RWPE1 (cell line): ENCODE data around the gene PTPRK.

Experiments used
- CTCF ChIA-PET: fragments of 350-600 bp; sonication (Branson Sonifier 250); formaldehyde crosslinking; extraction: SDS; loops from one replicate; lab custom pipeline; 2021; lab: Yijun Ruan, JAX
- POLR2A ChIA-PET: fragments of 400-600 bp; formaldehyde crosslinking; extraction: SDS; loops from one replicate; lab custom pipeline; 2020; ENCODE audit warnings: antibody characterized with exemption; ENCODE audit not compliant: low non-redundant PET; lab: Yijun Ruan, JAX
- DNase-seq: peaks from one replicate; pipeline ENCODE4 v3.0.0; 2012; ENCODE audit warnings: low spot score
- H3K27ac ChIP-seq: fragments of 450-650 bp; 2 replicates; pipeline ENCODE4 v1.5.1; 2017
- TF ChIP-seq, protein P1 (sequence below): fragments of 450-650 bp; conservative IDR thresholded peaks from 2 replicates; pipeline ENCODE4 v1.5.1; 2017; ENCODE audit warnings: low read depth, mild to moderate bottlenecking

The PTPRK gene

DNA sequence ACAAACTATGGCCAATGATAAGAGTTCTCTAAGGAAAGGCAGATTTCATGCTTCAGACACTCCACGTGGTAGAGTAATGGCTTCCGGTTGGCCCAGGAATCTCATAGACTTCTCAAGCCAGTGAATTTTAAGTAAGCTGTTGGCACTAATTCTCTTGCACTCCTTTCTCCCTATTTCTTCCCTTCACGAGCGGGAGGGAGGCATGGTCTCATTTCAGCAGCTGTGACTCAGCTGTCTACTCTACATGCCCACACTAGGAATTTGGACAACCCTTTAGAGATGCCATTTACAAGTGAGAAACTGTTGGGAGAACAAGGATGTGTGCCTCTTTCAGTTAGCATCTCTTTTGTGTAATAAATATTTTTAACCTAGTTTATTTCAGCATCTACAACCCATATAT is 107.7 kb downstream of the PTPRK start:
- TF ChIP-seq, protein P1, sequence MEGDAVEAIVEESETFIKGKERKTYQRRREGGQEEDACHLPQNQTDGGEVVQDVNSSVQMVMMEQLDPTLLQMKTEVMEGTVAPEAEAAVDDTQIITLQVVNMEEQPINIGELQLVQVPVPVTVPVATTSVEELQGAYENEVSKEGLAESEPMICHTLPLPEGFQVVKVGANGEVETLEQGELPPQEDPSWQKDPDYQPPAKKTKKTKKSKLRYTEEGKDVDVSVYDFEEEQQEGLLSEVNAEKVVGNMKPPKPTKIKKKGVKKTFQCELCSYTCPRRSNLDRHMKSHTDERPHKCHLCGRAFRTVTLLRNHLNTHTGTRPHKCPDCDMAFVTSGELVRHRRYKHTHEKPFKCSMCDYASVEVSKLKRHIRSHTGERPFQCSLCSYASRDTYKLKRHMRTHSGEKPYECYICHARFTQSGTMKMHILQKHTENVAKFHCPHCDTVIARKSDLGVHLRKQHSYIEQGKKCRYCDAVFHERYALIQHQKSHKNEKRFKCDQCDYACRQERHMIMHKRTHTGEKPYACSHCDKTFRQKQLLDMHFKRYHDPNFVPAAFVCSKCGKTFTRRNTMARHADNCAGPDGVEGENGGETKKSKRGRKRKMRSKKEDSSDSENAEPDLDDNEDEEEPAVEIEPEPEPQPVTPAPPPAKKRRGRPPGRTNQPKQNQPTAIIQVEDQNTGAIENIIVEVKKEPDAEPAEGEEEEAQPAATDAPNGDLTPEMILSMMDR = no peak
- no peak overlapping the region for H3K27ac ChIP-seq
- POLR2A ChIA-PET = no interaction called here
- DNase-seq = no peak
- CTCF ChIA-PET = no interaction called here

DNA sequence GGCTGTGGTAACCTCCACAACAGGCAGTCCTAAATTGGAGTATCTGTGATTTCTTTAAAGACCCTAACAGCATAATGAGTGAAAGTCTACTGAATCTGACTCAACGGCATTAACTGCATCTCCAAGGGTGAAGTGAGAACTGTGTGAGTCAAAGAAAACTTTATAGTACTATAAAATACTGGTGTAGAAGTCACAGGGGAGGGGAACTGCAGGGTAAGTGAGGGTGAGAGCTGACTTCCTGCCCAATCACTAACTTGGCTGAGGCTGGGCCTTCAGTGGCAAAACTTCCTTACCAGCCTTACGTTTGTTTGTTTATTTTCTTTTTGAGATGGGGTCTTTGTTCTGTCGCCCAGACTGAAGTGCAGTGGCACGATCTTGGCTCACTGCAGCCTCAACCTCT is 109.8 kb downstream of the PTPRK start:
- H3K27ac ChIP-seq = no peak overlapping the region
- no peak for DNase-seq
- TF ChIP-seq, protein P1 = no peak
- CTCF ChIA-PET = no interaction called here
- POLR2A ChIA-PET = no interaction called here

DNA sequence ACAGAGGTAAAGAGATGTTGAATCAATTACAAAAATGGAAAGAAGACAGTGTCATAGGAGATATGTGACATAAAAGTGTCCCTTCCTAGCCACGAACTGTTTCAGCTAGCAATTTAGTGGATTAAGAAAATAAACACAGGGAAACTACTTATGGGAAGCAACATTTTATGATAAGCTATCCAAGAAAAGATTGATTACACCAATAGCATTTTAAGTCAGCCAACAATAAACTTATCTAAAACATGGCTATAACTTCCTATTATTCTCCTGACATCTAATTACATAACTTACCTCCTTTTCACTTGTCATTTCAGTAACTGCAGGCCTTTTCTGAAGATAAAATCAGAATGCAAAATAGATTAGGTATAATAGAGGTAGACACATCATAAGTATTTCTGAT is 111.4 kb downstream of the PTPRK start:
- DNase-seq = no peak
- TF ChIP-seq, protein P1 = no peak
- CTCF ChIA-PET = no interaction called here
- POLR2A ChIA-PET = no interaction called here
- no peak overlapping the region for H3K27ac ChIP-seq

DNA sequence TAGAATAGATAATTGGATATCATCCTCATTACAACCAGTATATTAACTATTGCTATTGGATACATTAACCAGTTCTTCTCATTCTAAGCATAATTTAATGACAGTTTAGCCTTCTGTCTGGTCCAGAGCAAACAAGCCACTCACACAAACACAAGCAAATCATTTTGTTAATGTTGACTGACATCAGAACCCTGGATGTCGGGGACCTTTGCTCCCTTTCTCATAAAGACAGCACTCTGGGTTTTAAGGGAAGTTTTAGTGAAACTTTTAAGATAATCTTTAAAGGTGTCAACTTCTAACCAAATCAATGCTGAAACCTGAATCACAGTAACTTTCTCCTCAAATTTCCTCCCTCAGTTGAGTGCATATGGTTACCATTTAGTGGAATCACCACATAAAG is 113.9 kb downstream of the PTPRK start:
- TF ChIP-seq, protein P1 = no peak
- POLR2A ChIA-PET = no interaction called here
- CTCF ChIA-PET = no interaction called here
- no peak for DNase-seq
- H3K27ac ChIP-seq = no peak overlapping the region

DNA sequence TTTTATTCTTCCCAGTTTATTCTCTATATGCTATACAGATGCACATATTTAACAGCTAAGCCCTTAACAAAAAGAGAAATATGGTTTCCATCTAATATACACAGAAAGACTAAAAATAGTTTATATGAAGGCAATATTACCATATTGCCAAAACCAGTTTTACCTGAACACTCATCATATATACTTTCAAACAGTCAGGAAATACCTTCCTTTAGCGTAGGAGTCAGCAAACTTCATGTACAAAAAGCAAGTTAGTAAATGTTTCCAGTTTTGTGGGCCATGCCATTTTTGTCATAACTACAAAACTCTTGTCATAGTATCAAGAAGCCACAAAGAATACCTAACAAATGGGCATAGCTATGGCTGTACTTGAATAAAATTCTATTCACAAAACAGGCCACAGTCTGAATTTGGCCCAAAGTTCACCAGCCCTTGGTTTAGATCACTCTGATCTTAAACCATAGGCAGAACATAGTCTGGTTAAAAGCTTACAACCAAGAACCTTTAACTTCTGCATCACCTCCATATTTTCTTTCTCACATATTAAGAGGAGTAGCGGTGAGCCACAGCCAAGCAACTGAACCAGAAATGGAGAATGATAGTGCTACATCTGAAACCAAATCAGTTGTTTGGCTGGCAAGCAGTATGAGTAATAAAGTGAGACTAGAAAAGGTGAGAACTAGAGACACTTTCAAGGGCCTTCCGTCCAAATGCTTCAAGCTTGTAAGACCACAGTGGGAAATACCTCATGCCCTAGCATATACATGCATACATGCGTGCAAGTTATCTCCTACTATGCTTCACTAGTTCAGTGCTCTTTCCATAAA is 116.6 kb downstream of the PTPRK start:
- POLR2A ChIA-PET = no interaction called here
- DNase-seq = peak; percentile 9
- TF ChIP-seq, protein P1 = no peak
- CTCF ChIA-PET = interaction anchor here (0.6 kb wide), 1 partner anchor 27 kb away, joined by 4 read pairs; no protein-coding TSS in a partner anchor
- H3K27ac ChIP-seq = no peak overlapping the region

DNA sequence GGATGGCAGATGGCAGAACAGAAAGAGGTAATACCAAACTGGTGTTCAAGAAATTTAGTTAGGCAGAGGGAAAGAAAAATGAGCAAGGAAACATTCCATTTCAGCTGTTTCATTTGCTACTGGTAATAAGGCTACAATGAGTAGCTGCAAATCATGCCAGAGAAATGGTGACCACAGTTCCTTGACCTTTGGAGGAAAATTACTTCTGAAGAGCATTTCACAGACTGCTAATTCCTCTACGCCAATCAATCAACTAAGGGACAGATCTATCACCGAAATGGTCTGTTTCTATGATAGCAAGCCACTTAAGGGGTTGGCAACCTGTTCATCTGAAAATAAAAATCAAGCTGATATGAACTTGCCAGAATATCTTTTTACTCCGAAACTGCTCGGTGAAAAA is 119.5 kb downstream of the PTPRK start:
- POLR2A ChIA-PET = no interaction called here
- DNase-seq = no peak

More for the DNA sequence above, 119.5 kb downstream of the PTPRK start:
- TF ChIP-seq, protein P1 = no peak
- no peak overlapping the region for H3K27ac ChIP-seq
- CTCF ChIA-PET = no interaction called here
